Brain microvascular endothelial cell (primary cell): ENCODE results near the gene ETF1.
A peak's percentile ranks its signal among the peaks of the same experiment; 100 is the strongest.

ENCODE experiments used
- DNase-seq: peaks from one replicate; pipeline ENCODE4 v3.0.0-alpha.2; 2020
- H3K27ac ChIP-seq: fragments of 250-450 bp; sonication (Bioruptor Pico); 2 replicates; pipeline ENCODE4 v1.5.1; 2020; ENCODE audit warnings: mild to moderate bottlenecking, moderate library complexity
- H3K27me3 ChIP-seq: fragments of 250-450 bp; sonication (Bioruptor Pico); replicated peaks from 2 replicates; pipeline ENCODE4 v1.5.1; 2020; ENCODE audit warnings: mild to moderate bottlenecking
- H3K36me3 ChIP-seq: fragments of 250-450 bp; sonication (Bioruptor Pico); replicated peaks from 2 replicates; pipeline ENCODE4 v1.5.1; 2020; ENCODE audit warnings: mild to moderate bottlenecking
- H3K4me3 ChIP-seq: 2 replicates; pipeline ENCODE4 v1.5.1; 2011; ENCODE audit warnings: low read depth, mild to moderate bottlenecking, control low read depth, low read length, moderate library complexity
- in situ Hi-C: cut with HindIII; loops from 2 replicates; pipeline ENCODE4 v1.10.0; 2017; ENCODE audit warnings: low sequenced_read_pairs, low pct_ligation_motif_present
- TF ChIP-seq, protein P1 (sequence below): IDR thresholded peaks from 2 replicates; pipeline ENCODE4 v1.5.1; 2011; ENCODE audit warnings: low read depth, mild to moderate bottlenecking, moderate library complexity, low read length, control low read depth, inconsistent platforms; ENCODE audit errors: missing control alignments

Gene ETF1

DNA sequence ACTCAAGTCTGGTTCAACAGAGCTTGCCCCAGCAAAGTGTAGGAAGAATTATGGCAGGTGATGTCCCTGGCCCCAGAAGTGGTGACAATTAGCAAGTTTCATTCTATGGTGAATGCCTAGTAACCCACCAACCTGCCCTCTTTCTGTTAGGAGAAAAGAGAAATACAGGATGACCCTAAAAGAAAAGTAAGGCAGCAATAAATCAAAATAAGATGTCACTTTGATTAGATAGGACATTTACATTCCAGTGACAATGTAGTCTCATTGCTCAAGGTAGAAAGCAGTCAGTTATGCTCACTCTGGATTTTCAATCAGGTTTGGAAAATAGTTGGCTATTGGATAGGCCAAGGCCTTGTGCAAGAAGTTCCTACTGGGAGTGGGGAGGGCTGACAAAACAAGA is 37.7 kb upstream of the ETF1 start:
- in situ Hi-C loops = no loop called here
- DNase-seq = no peak
- no peak overlapping the region for H3K27ac ChIP-seq
- H3K27me3 ChIP-seq = no peaks in the 10 kb centered on the region
- no peaks in the 10 kb centered on the region for H3K36me3 ChIP-seq
- TF ChIP-seq, protein P1, sequence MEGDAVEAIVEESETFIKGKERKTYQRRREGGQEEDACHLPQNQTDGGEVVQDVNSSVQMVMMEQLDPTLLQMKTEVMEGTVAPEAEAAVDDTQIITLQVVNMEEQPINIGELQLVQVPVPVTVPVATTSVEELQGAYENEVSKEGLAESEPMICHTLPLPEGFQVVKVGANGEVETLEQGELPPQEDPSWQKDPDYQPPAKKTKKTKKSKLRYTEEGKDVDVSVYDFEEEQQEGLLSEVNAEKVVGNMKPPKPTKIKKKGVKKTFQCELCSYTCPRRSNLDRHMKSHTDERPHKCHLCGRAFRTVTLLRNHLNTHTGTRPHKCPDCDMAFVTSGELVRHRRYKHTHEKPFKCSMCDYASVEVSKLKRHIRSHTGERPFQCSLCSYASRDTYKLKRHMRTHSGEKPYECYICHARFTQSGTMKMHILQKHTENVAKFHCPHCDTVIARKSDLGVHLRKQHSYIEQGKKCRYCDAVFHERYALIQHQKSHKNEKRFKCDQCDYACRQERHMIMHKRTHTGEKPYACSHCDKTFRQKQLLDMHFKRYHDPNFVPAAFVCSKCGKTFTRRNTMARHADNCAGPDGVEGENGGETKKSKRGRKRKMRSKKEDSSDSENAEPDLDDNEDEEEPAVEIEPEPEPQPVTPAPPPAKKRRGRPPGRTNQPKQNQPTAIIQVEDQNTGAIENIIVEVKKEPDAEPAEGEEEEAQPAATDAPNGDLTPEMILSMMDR = no peak
- H3K4me3 ChIP-seq = no peak overlapping the region

DNA sequence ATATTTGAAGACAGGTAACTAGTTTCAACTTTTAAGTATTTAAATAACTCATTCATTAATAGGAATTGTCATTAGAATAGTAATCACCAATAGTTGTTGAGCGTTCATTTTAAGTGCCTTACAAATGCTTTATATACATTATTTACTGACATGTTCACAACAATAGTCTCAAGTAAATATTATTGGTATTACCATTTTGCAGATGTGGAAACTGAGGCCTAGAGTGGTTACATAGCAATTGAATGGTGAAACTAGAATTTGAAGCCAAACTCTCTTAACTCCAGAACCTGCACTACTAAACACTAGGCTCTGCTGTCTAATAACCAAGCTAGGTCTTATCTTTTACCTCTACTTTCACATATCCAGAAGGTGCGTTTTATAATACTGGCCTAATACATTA is 37.0 kb upstream of the ETF1 start:
- in situ Hi-C loops = no loop called here
- H3K36me3 ChIP-seq = no peaks in the 10 kb centered on the region
- H3K4me3 ChIP-seq = no peak overlapping the region
- no peak overlapping the region for H3K27ac ChIP-seq
- no peak for DNase-seq
- H3K27me3 ChIP-seq = no peaks in the 10 kb centered on the region
- TF ChIP-seq, protein P1 = no peak

DNA sequence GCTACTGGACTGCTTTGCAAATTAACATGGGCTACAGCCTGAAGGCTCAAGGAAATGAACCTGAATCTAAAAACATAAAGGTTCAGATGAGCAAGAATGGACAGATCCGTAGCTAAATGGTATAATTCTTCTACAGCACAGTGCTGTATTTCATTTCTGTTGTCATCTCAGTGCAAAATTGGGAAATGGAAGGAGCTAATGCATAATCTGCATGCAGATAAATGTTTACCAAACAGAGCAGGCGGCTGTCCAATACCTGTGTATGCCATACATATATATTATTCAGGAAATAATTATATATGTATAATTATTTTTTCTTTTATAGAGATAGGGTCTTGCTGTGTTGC is 36.5 kb upstream of the ETF1 start:
- DNase-seq = no peak
- in situ Hi-C loops = no loop called here
- Histone ChIP-seq H3K27me3 (no peaks in the 10 kb centered on the region), H3K27ac (no peak overlapping the region), H3K36me3 (no peaks in the 10 kb centered on the region), H3K4me3 (no peak overlapping the region)
- TF ChIP-seq, protein P1 = no peak

DNA sequence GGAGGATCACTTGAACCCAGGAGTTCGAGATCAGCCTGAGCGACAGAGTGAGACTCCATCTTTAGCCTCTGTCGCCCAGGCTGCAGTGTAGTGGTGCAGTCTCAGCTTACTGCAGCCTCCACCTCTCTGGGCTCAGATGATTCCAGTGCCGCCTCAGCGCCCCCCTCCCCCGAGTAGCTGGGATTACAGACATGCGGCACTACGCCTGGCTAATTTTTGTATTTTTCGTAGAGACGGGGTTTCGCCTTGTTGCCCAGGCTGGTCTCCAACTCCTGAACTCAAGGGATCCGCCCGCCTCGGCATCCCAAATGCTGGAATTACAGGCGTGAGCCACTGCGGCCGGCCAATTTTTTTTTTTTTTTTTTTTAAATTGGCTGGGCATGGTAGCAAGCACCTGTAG is 34.4 kb upstream of the ETF1 start:
- DNase-seq = no peak
- Histone ChIP-seq H3K27me3 (no peaks in the 10 kb centered on the region), H3K36me3 (peaks cover 9% of the 10 kb centered on the region), H3K27ac (no peak overlapping the region), H3K4me3 (no peak overlapping the region)
- in situ Hi-C loops = no loop called here
- TF ChIP-seq, protein P1 = no peak

DNA sequence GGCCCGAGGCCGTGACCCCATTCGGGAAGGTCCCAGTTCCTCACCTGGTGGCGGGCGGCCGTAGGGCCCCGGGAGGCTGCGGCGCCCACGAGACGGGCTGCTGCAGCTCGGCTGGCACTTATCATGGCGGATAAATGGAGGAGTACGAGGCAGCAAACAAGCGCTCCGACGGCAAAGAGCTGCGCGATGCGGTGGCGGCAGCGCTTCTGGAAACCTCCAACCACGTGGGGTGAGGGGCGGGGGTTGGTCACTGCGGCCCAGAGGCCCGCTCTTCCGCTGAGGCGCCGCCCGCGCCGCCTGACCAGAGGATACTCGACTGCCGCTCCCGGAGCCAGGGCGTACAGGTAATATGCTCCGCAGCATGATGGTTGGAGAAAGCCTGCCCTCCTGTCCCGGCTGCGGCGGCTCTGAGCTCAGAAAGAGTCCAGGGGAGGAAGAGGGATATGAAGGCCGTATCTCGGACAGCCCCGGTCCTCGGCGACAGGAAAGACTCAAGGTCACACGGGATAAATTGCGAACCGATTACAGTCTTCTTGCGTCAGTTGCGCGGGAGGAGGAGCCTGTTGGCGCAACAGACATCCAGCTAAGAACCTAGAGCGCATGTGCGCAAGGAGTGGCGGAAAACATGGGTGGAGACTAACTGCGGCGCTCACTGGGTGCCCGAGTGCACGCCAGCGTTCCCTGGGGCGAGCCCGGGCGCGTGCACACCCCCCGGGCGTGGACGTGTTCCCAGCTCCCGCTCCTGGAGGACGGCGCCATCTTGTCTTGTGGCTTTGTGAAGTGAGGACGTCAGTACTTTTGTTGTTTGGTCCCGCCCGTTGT is 32.4 kb upstream of the ETF1 start, which contains the start of gene HSPA9:
TSS of gene HSPA9 (minus strand) at position 208 of the 822 bp plus-strand sequence. CDS start at position 125, 83 bp downstream.
- Histone ChIP-seq H3K4me3 (peak within 1 kb of the TSS; percentile 97), H3K27me3 (no peaks in the 10 kb centered on the region), H3K36me3 (peaks cover 25% of the 10 kb centered on the region), H3K27ac (peak within 1 kb of the TSS; percentile 100)
- TF ChIP-seq, protein P1 = no peak
- DNase-seq = peak; percentile 99
- in situ Hi-C loops = no loop called here
